Measurements from ENCODE around the gene GTPBP2. TPM values are rescaled to one million over a fixed set of nuclear protein-coding genes. Genes with fewer than 3 reads are reported as not detected.
"Not testable (repeated sequence)": the region's sequence is repeated elsewhere in the genome, so short reads cannot be mapped to it uniquely, and the experiment has no call there.

Gene GTPBP2
- total and polyA plus RNA-seq, 7 donors = 27.8 to 69.6 (median 34.6) TPM

- intact Hi-C loops (cut with DNase I) = no loop called here
- TF ChIP-seq CTCF (IDR thresholded peaks at IDR 0.05) = no peak
- H3K9me3 ChIP-seq = no peaks in the 10 kb centered on the region
- no peaks in the 10 kb centered on the region for H3K4me1 ChIP-seq
- H3K27ac ChIP-seq = no peak overlapping the region
- no peak overlapping the region for H3K4me3 ChIP-seq
- DNase-seq (no peak), ATAC-seq (no peak)
- 91 to 97% (median 93%) methylated on average over 9 of the region's 9 CpGs for WGBS, 3 donors
- H3K36me3 ChIP-seq (ENCODE audit: insufficient read depth in 1 of 2, low read depth in 1 of 2) = no peaks in the 10 kb centered on the region
- H3K27me3 ChIP-seq (ENCODE audit: insufficient read depth in 3 of 3, low read length in 2 of 3) = no peaks in the 10 kb centered on the region
Observed at GRCh38 chr6:43658161-43658560, 29.1 kb upstream of the GTPBP2 start.

- DNase-seq = no peak
- intact Hi-C loops (cut with DNase I) = no loop called here
- Histone ChIP-seq H3K4me3 (no peak overlapping the region), H3K36me3 (ENCODE audit: insufficient read depth in 1 of 2, low read depth in 1 of 2) (no peaks in the 10 kb centered on the region), H3K27ac (no peak overlapping the region), H3K9me3 (no peaks in the 10 kb centered on the region), H3K27me3 (ENCODE audit: insufficient read depth in 3 of 3, low read length in 2 of 3) (no peaks in the 10 kb centered on the region), H3K4me1 (no peaks in the 10 kb centered on the region)
- no peak for TF ChIP-seq CTCF (IDR thresholded peaks at IDR 0.05)
- no peak for ATAC-seq
- WGBS, 3 donors = 74 to 81% (median 79%) methylated on average over 3 of the region's 3 CpGs
Observed at GRCh38 chr6:43657221-43657802, 28.2 kb upstream of the GTPBP2 start.

GRCh38 chr6:43652822-43653221, 23.8 kb upstream of the GTPBP2 start:
- intact Hi-C loops (cut with DNase I); H3K4me3 ChIP-seq; DNase-seq; H3K4me1 ChIP-seq; H3K27me3 ChIP-seq (ENCODE audit: insufficient read depth in 3 of 3, low read length in 2 of 3); H3K9me3 ChIP-seq; ATAC-seq; H3K36me3 ChIP-seq (ENCODE audit: insufficient read depth in 1 of 2, low read depth in 1 of 2): not testable (repeated sequence)
- H3K27ac ChIP-seq = peak overlapping the region; percentile 42
- WGBS, 3 donors = 92 to 97% (median 96%) methylated on average over 2 of the region's 2 CpGs

- no peak overlapping the region for H3K27ac ChIP-seq
- DNase-seq (no peak), ATAC-seq (no peak)
- H3K9me3 ChIP-seq = no peaks in the 10 kb centered on the region
- TF ChIP-seq CTCF (IDR thresholded peaks at IDR 0.05) = no peak
- H3K4me1 ChIP-seq = peaks cover 3% of the 10 kb centered on the region
- 95 to 98% (median 96%) methylated on average over 2 of the region's 2 CpGs for WGBS, 3 donors
- no peak overlapping the region for H3K4me3 ChIP-seq
- H3K36me3 ChIP-seq (ENCODE audit: insufficient read depth in 1 of 2, low read depth in 1 of 2) = peaks cover 0 to 1% of the 10 kb centered on the region in 2 donors
- H3K27me3 ChIP-seq (ENCODE audit: insufficient read depth in 3 of 3, low read length in 2 of 3) = no peaks in the 10 kb centered on the region
- intact Hi-C loops (cut with DNase I) = no loop called here
Observed at GRCh38 chr6:43648248-43648647, 19.2 kb upstream of the GTPBP2 start.

- H3K9me3 ChIP-seq = no peaks in the 10 kb centered on the region
- H3K4me3 ChIP-seq = no peak overlapping the region
- DNase-seq (no peak), ATAC-seq (no peak)
- peaks cover 0 to 7% of the 10 kb centered on the region in 2 donors for H3K36me3 ChIP-seq (ENCODE audit: insufficient read depth in 1 of 2, low read depth in 1 of 2)
- H3K27me3 ChIP-seq (ENCODE audit: insufficient read depth in 3 of 3, low read length in 2 of 3) = no peaks in the 10 kb centered on the region
- H3K4me1 ChIP-seq = peaks cover 3% of the 10 kb centered on the region
- no peak for TF ChIP-seq CTCF (IDR thresholded peaks at IDR 0.05)
- H3K27ac ChIP-seq = no peak overlapping the region
- intact Hi-C loops (cut with DNase I) = no loop called here
- 93 to 95% (median 94%) methylated on average over 3 of the region's 3 CpGs for WGBS, 3 donors
Observed at GRCh38 chr6:43647613-43648012, 18.5 kb upstream of the GTPBP2 start.

Measured in psoas muscle (tissue), 8 donors.